SH-SY5Y (cell line): Measurements from ENCODE around the gene PLCH1.

ENCODE experiments used
- GATA2 ChIP-seq: IDR thresholded peaks from 2 replicates; pipeline ENCODE4 v1.6.1; 2011; ENCODE audit warnings: mild to moderate bottlenecking, low read depth, low read length
- GATA3 ChIP-seq: IDR thresholded peaks from 2 replicates; pipeline ENCODE4 v1.6.1; 2011; ENCODE audit warnings: low read depth, mild to moderate bottlenecking, low read length, moderate library complexity

The PLCH1 gene

GRCh38 chr3:155595371-155595770, 149.5 kb downstream of the PLCH1 start:
- TF ChIP-seq GATA2 (no peak), GATA3 (no peak)

- TF ChIP-seq GATA2 (peak; percentile 46; the same call in 1 of the 2 replicates), GATA3 (no peak)
Observed at GRCh38 chr3:155594526-155595187, 150.2 kb downstream of the PLCH1 start.

- TF ChIP-seq GATA2 (no peak), GATA3 (no peak)
Observed at GRCh38 chr3:155587581-155587980, 157.3 kb downstream of the PLCH1 start.

- no peak for TF ChIP-seq GATA3
- TF ChIP-seq GATA2, result no peak
Observed at GRCh38 chr3:155585384-155585783, 159.5 kb downstream of the PLCH1 start.

GRCh38 chr3:155581579-155581978, 163.3 kb downstream of the PLCH1 start:
- TF ChIP-seq GATA2 (no peak), GATA3 (no peak)

GRCh38 chr3:155572085-155572484, 172.8 kb downstream of the PLCH1 start:
- TF ChIP-seq GATA2 (no peak), GATA3 (no peak)

- no peak for TF ChIP-seq GATA3
- TF ChIP-seq GATA2, result no peak
Observed at GRCh38 chr3:155568295-155568694, 176.6 kb downstream of the PLCH1 start.

- TF ChIP-seq GATA3, result no peak
- TF ChIP-seq GATA2, result no peak
Observed at GRCh38 chr3:155560594-155560993, 184.3 kb downstream of the PLCH1 start.

GRCh38 chr3:155560135-155560534, 184.7 kb downstream of the PLCH1 start:
- no peak for TF ChIP-seq GATA2
- TF ChIP-seq GATA3, result no peak

GRCh38 chr3:155556531-155556930, 188.3 kb downstream of the PLCH1 start:
- TF ChIP-seq GATA3 (no peak), GATA2 (no peak)

GRCh38 chr3:155555479-155556060, 189.3 kb downstream of the PLCH1 start:
- TF ChIP-seq GATA3 (no peak), GATA2 (no peak)

GRCh38 chr3:155554777-155555451, 190.0 kb downstream of the PLCH1 start:
- no peak for TF ChIP-seq GATA3

- TF ChIP-seq GATA3 (no peak), GATA2 (no peak)
Observed at GRCh38 chr3:155553780-155554179, 191.1 kb downstream of the PLCH1 start.

- TF ChIP-seq GATA3 (no peak), GATA2 (no peak)
Observed at GRCh38 chr3:155553326-155553725, 191.5 kb downstream of the PLCH1 start.

- no peak for TF ChIP-seq GATA2
- no peak for TF ChIP-seq GATA3
Observed at GRCh38 chr3:155550391-155550790, 194.5 kb downstream of the PLCH1 start.
